Measurements from ENCODE around the gene ZNF646. TPM values are rescaled to one million over a fixed set of nuclear protein-coding genes. Genes with fewer than 3 reads are reported as not detected.
A peak's percentile ranks its signal among the peaks of the same experiment; 100 is the strongest.
"Not testable (repeated sequence)": the region's sequence is repeated elsewhere in the genome, so short reads cannot be mapped to it uniquely, and the experiment has no call there.

ZNF646 gene
- total RNA-seq, 1 donor from 2014 or later = 18.4 TPM

DNA sequence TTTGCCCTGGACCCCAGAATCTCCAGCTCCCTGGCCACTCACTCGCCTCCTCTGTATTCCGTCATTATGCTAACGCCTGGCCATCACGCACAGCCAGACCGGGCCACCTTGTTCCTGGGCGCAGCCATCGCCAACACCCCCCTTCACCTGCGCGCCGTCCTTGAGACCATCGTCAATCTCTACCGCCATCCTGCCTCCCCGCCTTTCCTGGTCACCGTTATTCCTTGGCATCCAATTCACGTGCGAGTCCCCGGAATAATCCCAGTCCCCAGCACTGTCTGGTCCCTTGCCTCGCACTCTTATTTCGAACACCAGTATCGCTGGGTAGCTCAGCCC, 19.8 kb downstream of the ZNF646 start:
- Mint-ChIP-seq H3K9me3 (ENCODE audit: unreplicated experiment) (no peaks in the 10 kb centered on the region), H3K36me3 (ENCODE audit: unreplicated experiment) (peaks cover 3% of the 10 kb centered on the region), H3K4me3 (ENCODE audit: unreplicated experiment) (peak overlapping the region; percentile 95), H3K4me1 (ENCODE audit: unreplicated experiment) (peaks cover 28% of the 10 kb centered on the region), H3K27ac (ENCODE audit: unreplicated experiment) (peak overlapping the region; percentile 94), H3K27me3 (ENCODE audit: unreplicated experiment) (no peaks in the 10 kb centered on the region)
- TF ChIP-seq, protein P1, sequence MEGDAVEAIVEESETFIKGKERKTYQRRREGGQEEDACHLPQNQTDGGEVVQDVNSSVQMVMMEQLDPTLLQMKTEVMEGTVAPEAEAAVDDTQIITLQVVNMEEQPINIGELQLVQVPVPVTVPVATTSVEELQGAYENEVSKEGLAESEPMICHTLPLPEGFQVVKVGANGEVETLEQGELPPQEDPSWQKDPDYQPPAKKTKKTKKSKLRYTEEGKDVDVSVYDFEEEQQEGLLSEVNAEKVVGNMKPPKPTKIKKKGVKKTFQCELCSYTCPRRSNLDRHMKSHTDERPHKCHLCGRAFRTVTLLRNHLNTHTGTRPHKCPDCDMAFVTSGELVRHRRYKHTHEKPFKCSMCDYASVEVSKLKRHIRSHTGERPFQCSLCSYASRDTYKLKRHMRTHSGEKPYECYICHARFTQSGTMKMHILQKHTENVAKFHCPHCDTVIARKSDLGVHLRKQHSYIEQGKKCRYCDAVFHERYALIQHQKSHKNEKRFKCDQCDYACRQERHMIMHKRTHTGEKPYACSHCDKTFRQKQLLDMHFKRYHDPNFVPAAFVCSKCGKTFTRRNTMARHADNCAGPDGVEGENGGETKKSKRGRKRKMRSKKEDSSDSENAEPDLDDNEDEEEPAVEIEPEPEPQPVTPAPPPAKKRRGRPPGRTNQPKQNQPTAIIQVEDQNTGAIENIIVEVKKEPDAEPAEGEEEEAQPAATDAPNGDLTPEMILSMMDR (IDR thresholded peaks at IDR 0.05) = no peak
- no peak for DNase-seq (ENCODE audit: extremely low spot score, unreplicated experiment)

DNA sequence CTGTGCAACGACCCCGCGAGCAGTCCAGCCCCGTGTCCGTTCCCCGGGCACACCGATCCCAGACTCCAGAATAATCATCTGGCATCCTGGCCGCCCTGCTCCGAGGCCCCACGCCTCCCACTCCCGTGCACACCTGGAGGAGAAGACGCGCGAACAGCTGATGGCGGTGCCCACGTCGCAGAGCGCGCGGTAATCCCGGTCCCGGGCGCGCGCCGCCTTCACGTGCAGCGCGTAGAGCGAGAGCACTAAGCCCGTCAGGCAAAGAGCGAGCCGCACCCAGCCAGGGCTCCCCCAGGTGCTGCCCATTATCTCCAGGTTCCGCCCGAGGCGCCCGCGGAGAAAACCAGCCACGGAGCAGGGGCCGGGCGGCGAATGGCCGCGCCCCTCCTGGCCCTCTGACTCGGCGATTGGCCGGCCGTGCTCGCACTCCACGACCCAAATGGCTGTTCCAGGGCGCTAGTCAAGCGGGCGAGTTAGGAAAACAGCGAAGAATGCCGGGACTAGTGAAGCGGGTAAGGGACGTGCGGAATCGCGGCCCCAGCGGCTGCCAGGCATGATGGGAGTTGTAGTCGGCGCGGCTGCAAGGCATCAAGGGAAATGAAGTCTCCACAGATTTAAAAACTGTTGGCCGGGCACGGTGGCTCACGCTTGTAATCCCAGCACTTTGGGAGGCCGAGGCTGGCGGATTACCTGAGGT, 20.4 kb downstream of the ZNF646 start, which contains the start of gene VKORC1:
Gene VKORC1 (minus strand): TSS at position 374 of the 697 bp plus-strand sequence. CDS start 68 bp downstream, at position 306.
- DNase-seq (ENCODE audit: extremely low spot score, unreplicated experiment) = peak; percentile 97
- H3K9me3 Mint-ChIP-seq (ENCODE audit: unreplicated experiment) = no peaks in the 10 kb centered on the region

DNA sequence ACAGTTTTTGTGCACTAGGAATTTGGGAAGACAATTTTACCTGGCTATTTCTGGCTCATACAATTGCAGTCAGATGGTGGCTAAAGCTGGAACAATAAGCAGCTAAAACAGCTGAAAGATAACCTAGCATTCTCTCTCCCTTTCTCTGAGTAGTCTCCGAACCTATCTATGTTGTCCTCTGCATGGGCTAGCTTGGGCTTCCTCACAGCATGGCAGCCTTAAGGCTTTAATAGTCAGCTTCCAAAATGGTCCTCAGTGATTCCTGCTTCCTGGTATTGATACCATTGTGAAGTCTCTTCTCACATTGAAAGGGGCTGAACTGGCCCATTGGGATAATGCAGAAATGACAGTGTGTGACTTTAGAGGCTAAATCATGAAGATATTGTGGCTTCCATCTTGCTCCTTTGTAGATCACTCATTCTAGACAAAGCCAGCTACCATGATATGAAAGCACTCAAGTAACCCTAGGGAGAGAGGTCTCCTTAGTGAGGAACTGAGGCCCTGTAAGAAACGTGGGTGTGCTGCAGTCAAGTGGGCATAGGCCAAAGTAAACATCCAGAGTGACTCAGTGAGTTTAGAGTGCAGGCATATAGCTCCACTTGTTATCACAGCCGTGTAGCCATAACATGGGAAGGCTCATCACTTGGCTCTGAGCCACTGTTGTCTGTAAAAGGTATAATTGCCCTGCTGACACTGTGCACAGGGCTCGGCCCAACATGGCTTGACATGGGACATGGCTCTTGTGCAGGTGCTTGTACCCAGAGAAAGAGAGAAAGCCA, 25.8 kb downstream of the ZNF646 start:
- no peaks in the 10 kb centered on the region for H3K9me3 Mint-ChIP-seq (ENCODE audit: unreplicated experiment)
- TF ChIP-seq, protein P1 (IDR thresholded peaks at IDR 0.05) = no peak
- no peak overlapping the region for H3K4me3 Mint-ChIP-seq (ENCODE audit: unreplicated experiment)
- no peaks in the 10 kb centered on the region for H3K27me3 Mint-ChIP-seq (ENCODE audit: unreplicated experiment)
- DNase-seq (ENCODE audit: extremely low spot score, unreplicated experiment) = no peak
- H3K36me3 Mint-ChIP-seq (ENCODE audit: unreplicated experiment) = no peaks in the 10 kb centered on the region
- H3K27ac Mint-ChIP-seq (ENCODE audit: unreplicated experiment) = no peak overlapping the region
- H3K4me1 Mint-ChIP-seq (ENCODE audit: unreplicated experiment) = peaks cover 4% of the 10 kb centered on the region

More for the DNA sequence above, 20.4 kb downstream of the ZNF646 start, which contains the start of gene VKORC1:
- Mint-ChIP-seq H3K27me3 (ENCODE audit: unreplicated experiment) (no peaks in the 10 kb centered on the region), H3K4me3 (ENCODE audit: unreplicated experiment) (peak within 1 kb of the TSS; percentile 95), H3K27ac (ENCODE audit: unreplicated experiment) (peak within 1 kb of the TSS; percentile 94), H3K4me1 (ENCODE audit: unreplicated experiment) (peaks cover 28% of the 10 kb centered on the region), H3K36me3 (ENCODE audit: unreplicated experiment) (peaks cover 3% of the 10 kb centered on the region)
- TF ChIP-seq, protein P1 (IDR thresholded peaks at IDR 0.05) = no peak

DNA sequence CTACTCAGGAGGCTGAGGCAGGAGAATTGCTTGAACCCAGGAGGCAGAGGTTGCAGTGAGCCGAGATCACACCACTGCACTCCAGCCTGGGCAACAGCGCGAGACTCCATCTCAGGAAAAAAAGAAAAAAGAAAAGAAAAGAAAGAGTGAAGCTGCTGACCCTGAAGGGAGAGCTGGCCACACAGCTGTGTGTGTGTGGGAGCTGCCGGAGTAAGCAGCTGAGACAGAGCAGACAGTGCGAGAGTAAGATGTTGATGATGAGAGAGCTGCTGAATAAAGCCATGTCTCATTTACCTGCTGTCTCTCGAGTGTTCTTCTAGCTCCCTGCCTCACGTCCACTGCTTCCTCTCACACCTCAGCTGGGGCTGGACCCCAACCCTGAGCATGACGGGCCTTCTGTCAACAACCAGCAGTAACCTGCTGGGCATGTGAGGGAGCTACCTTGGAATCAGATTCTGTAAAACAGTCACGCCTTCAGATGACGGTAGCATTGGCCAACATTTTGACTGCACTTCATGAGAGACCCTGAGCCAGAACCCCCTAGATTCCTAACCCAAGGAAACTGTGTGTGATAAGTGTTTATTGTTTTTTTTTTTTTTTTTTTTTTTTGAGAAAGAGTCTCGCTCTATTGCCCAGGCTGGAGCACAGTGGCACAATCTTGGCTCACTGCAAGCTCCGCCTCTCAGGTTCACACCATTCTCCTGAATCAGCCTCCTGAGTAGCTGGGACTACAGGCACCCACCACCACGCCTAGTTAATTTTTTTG, 26.8 kb downstream of the ZNF646 start:
- H3K27me3 Mint-ChIP-seq (ENCODE audit: unreplicated experiment); H3K36me3 Mint-ChIP-seq (ENCODE audit: unreplicated experiment); H3K4me1 Mint-ChIP-seq (ENCODE audit: unreplicated experiment); DNase-seq (ENCODE audit: extremely low spot score, unreplicated experiment); H3K4me3 Mint-ChIP-seq (ENCODE audit: unreplicated experiment); H3K9me3 Mint-ChIP-seq (ENCODE audit: unreplicated experiment); H3K27ac Mint-ChIP-seq (ENCODE audit: unreplicated experiment): not testable (repeated sequence)

DNA sequence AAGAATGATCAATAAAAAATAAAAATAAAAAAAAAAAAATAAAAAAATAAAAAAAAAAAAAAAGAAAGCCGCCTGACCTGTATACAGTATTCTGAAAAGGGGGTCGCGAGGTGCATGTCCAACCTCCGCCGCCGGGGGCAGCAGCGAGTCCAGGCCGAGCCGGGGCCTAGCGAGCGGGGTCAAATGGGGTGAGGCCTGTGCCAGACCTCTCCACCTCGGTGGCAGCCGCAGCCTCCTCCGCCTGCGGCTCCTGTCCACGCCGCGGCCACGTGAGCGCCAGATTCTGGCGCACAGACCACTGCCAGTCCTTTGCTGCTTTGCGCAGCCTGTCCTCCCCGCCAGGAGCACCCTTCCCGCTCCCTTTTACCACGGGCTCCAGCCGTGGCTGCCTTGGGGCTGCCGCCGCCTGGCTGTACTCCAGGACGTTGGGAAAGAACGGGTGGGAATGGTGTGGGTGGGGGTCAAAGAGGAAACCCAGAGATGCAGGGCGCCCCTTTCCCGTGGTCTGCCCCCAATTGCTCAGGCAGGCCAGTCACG, 31.5 kb downstream of the ZNF646 start:
- Mint-ChIP-seq H3K4me1 (ENCODE audit: unreplicated experiment) (peaks cover 20% of the 10 kb centered on the region), H3K36me3 (ENCODE audit: unreplicated experiment) (peaks cover 6% of the 10 kb centered on the region), H3K27me3 (ENCODE audit: unreplicated experiment) (no peaks in the 10 kb centered on the region), H3K27ac (ENCODE audit: unreplicated experiment) (no peak overlapping the region), H3K9me3 (ENCODE audit: unreplicated experiment) (no peaks in the 10 kb centered on the region), H3K4me3 (ENCODE audit: unreplicated experiment) (no peak overlapping the region)
- peak; percentile 92 for DNase-seq (ENCODE audit: extremely low spot score, unreplicated experiment)
- TF ChIP-seq, protein P1 (IDR thresholded peaks at IDR 0.05) = peak; percentile 78

All from osteocyte (in vitro differentiated cells).